Small intestine (tissue), 7 donors: ENCODE data around the gene MOB3C. TPM values are rescaled to one million over a fixed set of nuclear protein-coding genes. Genes with fewer than 3 reads are reported as not detected.
A peak's percentile ranks its signal among the peaks of the same experiment; 100 is the strongest.

Source experiments
- DNase-seq, 2 donors: peaks; one replicate each; pipeline versions ENCODE4 v3.0.0 to v3.0.0-alpha.2; 2013
- FAIRE-seq: peaks from 2 replicates; lab custom pipeline; 2012; peaks lifted over from hg19 to GRCh38; lab: Jason Lieb, UNC
- H3K27ac ChIP-seq, 3 donors: one replicate each; pipeline ENCODE4 v1.5.1; 2013; ENCODE audit warnings: low read length in 2 of 3, mild to moderate bottlenecking in 2 of 3, control low read depth in 1 of 3, inconsistent platforms in 1 of 3, low read depth in 1 of 3, moderate library complexity in 1 of 3
- H3K27me3 ChIP-seq, 3 donors: one replicate each; pipeline ENCODE4 v1.6.1; 2013; ENCODE audit warnings: low read length in 3 of 3, inconsistent platforms in 1 of 3; ENCODE audit not compliant: control insufficient read depth in 3 of 3, insufficient read depth in 3 of 3
- H3K36me3 ChIP-seq, 3 donors: one replicate each; pipeline ENCODE4 v1.6.1; 2013; ENCODE audit warnings: low read length in 3 of 3, inconsistent platforms in 1 of 3, low read depth in 1 of 3, mild to moderate bottlenecking in 1 of 3, moderate library complexity in 1 of 3; ENCODE audit not compliant: control insufficient read depth in 3 of 3, insufficient read depth in 2 of 3
- H3K4me1 ChIP-seq, 3 donors: one replicate each; pipeline ENCODE4 v1.6.1; 2013; ENCODE audit warnings: low read length in 2 of 3, inconsistent platforms in 1 of 3, low read depth in 1 of 3, mild to moderate bottlenecking in 1 of 3, moderate library complexity in 1 of 3; ENCODE audit not compliant: control insufficient read depth in 3 of 3, insufficient read depth in 2 of 3
- H3K4me3 ChIP-seq, 3 donors: one replicate each; pipeline ENCODE4 v1.5.1; 2013; ENCODE audit warnings: low read length in 3 of 3, control low read depth in 1 of 3, inconsistent platforms in 1 of 3, low read depth in 1 of 3, mild to moderate bottlenecking in 1 of 3, moderate library complexity in 1 of 3
- H3K9me3 ChIP-seq, 2 donors: one replicate each; pipeline ENCODE4 v1.6.1; 2013; ENCODE audit warnings: low read depth in 1 of 2, low read length in 1 of 2; ENCODE audit not compliant: control insufficient read depth in 2 of 2, insufficient read depth in 1 of 2
- WGBS, 3 donors: extraction: QIAGEN DNeasy Blood & Tissue Kit; methylation state at CpG; one replicate each; pipeline ENCODE4 v1.1.7; 2013; 5-methylcytosine and 5-hydroxymethylcytosine counted together
- polyA plus RNA-seq, 4 donors: library from polyadenylated mRNA; stranded (reverse) in 3 of 4; unstranded in 1 of 4; fragments of 200-250 nt in 3 of 4; fragments of 120-200 nt in 1 of 4; gene quantifications; one replicate each; pipeline versions ENCODE4 v1.2.1 to v1.2.3, GENCODE V29; 2013
- donor health status: healthy with polysubstance abuse.
- donor health status: control.
- donor health status: control.
- donor health status: Bipolar disorder and iron deficiency.
- donor health status: healthy.

MOB3C gene
- polyA plus RNA-seq, 4 donors: 7.8 to 12.0 (median 9.5) TPM

DNA sequence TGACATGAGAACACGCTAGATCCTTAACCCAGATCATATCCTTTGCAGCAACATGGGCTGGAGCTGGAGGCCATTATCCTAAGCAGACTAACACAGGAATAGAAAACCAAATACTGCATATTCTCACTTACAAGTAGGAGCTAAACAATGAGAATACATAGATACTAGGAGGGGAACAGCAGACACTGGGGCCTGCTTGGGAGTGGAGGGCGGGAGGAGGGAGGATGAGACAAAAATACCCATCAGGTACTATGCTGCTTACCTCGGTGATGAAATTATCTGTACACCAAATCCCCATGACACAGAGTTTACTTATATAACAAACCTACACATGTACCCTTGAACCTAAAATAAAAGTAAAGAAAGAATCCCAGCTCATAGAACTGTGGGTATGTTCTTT, 1.2 kb upstream of the MOB3C start:
- 82 to 87% (median 85%) methylated on average over 3 of the region's 3 CpGs for WGBS, 3 donors
- H3K4me1 ChIP-seq: peaks cover 0 to 32% (median 3%) of the 10 kb centered on the region in 3 donors
- H3K27me3 ChIP-seq: no peaks in the 10 kb centered on the region
- no peaks in the 10 kb centered on the region for H3K9me3 ChIP-seq
- DNase-seq: no peak
- no peak for FAIRE-seq
- H3K27ac ChIP-seq: no peak overlapping the region
- peaks cover 0 to 7% (median under 1%) of the 10 kb centered on the region in 3 donors for H3K36me3 ChIP-seq
- H3K4me3 ChIP-seq: no peak overlapping the region

- WGBS, 3 donors: 36 to 41% (median 36%) methylated on average over 10 of the region's 10 CpGs
- no peak for DNase-seq
- H3K9me3 ChIP-seq: no peaks in the 10 kb centered on the region
- H3K4me3 ChIP-seq: peak overlapping the region; percentile 68 to 76 (median 73)
- FAIRE-seq: no peak
- H3K27ac ChIP-seq: peak overlapping the region; percentile 51 to 91 (median 62)
- peaks cover 0 to 12% (median 3%) of the 10 kb centered on the region in 3 donors for H3K36me3 ChIP-seq
- no peaks in the 10 kb centered on the region for H3K27me3 ChIP-seq
- peaks cover 0 to 30% (median 3%) of the 10 kb centered on the region in 3 donors for H3K4me1 ChIP-seq
These were observed 643 bp upstream of the MOB3C start for GRCh38 chr1:46617108-46617800.

- FAIRE-seq (no peak), DNase-seq (no peak)
- peak overlapping the region in 2 of 3 donors; percentile 68 to 76 for H3K4me3 ChIP-seq
- peaks cover 3 to 24% (median 5%) of the 10 kb centered on the region in 3 donors for H3K36me3 ChIP-seq
- no peaks in the 10 kb centered on the region for H3K27me3 ChIP-seq
- WGBS, 3 donors: 38 to 53% (median 43%) methylated on average over 3 of the region's 3 CpGs
- H3K9me3 ChIP-seq: no peaks in the 10 kb centered on the region
- peaks cover 0 to 27% (median 9%) of the 10 kb centered on the region in 3 donors for H3K4me1 ChIP-seq
- H3K27ac ChIP-seq: peak overlapping the region in 2 of 3 donors; percentile 62 to 91
These were observed 876 bp downstream of the MOB3C start for GRCh38 chr1:46615735-46616134.

GRCh38 chr1:46615088-46615487, 1.5 kb downstream of the MOB3C start:
- Histone ChIP-seq H3K36me3 (peaks cover 3 to 24% (median 5%) of the 10 kb centered on the region in 3 donors), H3K27ac (no peak overlapping the region), H3K9me3 (no peaks in the 10 kb centered on the region), H3K4me1 (peaks cover 0 to 27% (median 9%) of the 10 kb centered on the region in 3 donors), H3K27me3 (no peaks in the 10 kb centered on the region), H3K4me3 (no peak overlapping the region)
- FAIRE-seq (no peak), DNase-seq (no peak)
- 81 to 91% (median 88%) methylated on average over 2 of the region's 2 CpGs for WGBS, 3 donors

DNA sequence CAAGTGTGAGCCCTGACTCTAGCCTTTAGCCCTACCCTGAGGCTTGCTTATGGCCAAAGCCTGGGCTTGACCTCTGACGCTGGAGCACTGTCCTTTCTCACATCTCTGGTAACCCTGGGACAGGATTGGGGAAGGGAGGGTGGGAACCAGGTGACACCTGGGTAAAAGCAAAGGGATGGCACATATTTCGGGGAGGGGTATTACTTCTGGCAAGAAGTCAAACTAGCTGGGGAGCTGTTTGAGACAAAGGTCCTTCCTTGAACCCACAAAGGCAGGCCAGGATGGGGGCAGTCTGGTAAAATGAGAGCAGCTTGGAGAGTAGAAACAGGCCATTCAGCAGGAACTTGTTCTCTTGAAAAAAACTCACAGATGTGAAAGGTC, 2.0 kb downstream of the MOB3C start:
- Histone ChIP-seq H3K4me3 (no peak overlapping the region), H3K36me3 (peaks cover 5 to 29% (median 7%) of the 10 kb centered on the region in 3 donors), H3K27ac (peak overlapping the region in 1 of 3 donors; percentile 1), H3K4me1 (peaks cover 0 to 27% (median 9%) of the 10 kb centered on the region in 3 donors), H3K27me3 (no peaks in the 10 kb centered on the region), H3K9me3 (no peaks in the 10 kb centered on the region)
- DNase-seq: no peak
- FAIRE-seq: no peak
- WGBS, 3 donors: 69 to 77% (median 73%) methylated on average over 2 of the region's 2 CpGs

DNA sequence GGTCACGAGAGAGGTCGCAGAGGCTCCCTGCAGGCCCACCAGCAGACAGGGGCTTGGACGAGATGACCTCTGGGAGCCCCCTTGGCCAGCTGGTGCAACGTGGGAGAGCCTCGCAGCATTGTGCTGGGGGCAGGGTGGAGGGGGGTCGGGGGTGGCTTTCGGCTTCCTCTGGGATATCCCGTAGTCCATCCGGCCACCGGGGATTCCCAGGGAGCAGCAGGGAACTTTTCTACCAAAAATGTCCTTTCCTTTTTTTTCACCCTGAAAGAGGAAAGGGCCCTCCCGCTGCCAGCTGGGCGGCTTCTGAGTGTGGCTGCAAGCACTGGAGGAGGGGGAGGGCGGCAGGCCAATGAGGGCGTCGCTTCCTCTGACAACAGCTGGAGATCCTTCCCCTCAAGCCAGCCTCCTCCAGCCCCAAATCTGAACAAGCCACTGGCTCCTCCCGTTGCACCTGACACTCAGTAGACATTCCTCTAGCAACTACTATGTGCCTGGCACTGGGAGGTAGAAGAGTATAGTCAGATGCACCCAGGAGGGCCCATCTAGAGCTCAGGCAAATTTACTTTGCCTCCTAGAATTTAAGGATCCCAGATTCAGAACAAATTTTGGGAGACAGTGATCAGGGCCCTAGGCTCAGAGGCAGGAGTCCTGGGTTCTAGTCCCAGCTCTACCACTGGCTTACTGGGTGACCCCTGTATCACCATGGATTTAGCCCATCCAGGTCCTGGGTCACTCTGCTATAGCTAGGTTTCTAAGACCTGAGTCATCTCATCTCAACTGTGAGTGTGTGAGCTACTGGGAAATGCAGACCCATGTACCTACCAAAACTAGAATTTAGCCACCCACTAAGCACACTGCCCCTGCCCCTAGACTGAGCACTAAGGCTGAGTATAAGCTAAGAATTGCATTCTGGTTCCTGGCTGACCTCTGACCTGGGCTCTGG, 2.7 kb downstream of the MOB3C start:
- Histone ChIP-seq H3K4me1 (peaks cover 0 to 27% (median 9%) of the 10 kb centered on the region in 3 donors), H3K4me3 (no peak overlapping the region), H3K36me3 (peaks cover 9 to 35% (median 10%) of the 10 kb centered on the region in 3 donors), H3K27me3 (no peaks in the 10 kb centered on the region), H3K9me3 (no peaks in the 10 kb centered on the region), H3K27ac (peak overlapping the region in 1 of 3 donors; percentile 1)
- WGBS, 3 donors: 26 to 63% (median 57%) methylated on average over 14 to 16 of the region's 16 CpGs
- DNase-seq (peak; percentile 22 to 55), FAIRE-seq (no peak)

- H3K27ac ChIP-seq: no peak overlapping the region
- H3K27me3 ChIP-seq: no peaks in the 10 kb centered on the region
- WGBS, 3 donors: 89 to 94% (median 92%) methylated on average over 38 of the region's 38 CpGs
- no peak for FAIRE-seq
- peaks cover 9 to 44% (median 14%) of the 10 kb centered on the region in 3 donors for H3K36me3 ChIP-seq
- no peak for DNase-seq
- peaks cover 0 to 27% (median 9%) of the 10 kb centered on the region in 3 donors for H3K4me1 ChIP-seq
- no peak overlapping the region for H3K4me3 ChIP-seq
- H3K9me3 ChIP-seq: no peaks in the 10 kb centered on the region
These were observed 3.5 kb downstream of the MOB3C start for GRCh38 chr1:46612937-46613660.
